GM23338 (cell line): Measurements from ENCODE around the gene PHOSPHO1. TPM values are rescaled to one million over a fixed set of nuclear protein-coding genes. Genes with fewer than 3 reads are reported as not detected.

ENCODE experiments used
- ATAC-seq: fragments of 200-7000 bp; cut with Tn5 transposase; 3 replicates; pipeline ENCODE4 v1.9.1; 2020
- DNase-seq: peaks from one replicate; pipeline ENCODE4 v3.0.0-alpha.2; 2015; ENCODE audit warnings: low spot score
- H2AFZ ChIP-seq: fragments of 200-600 bp; sonication (generic); 2 replicates; pipeline ENCODE4 v1.8.0; 2016; ENCODE audit warnings: antibody characterized with exemption, mild to moderate bottlenecking, moderate library complexity
- H3F3A ChIP-seq: fragments of 200-600 bp; sonication (generic); replicated peaks from 2 replicates; pipeline ENCODE4 v1.8.0; 2017; ENCODE audit warnings: antibody characterized with exemption, mixed run types, low read depth
- H3K27ac ChIP-seq: fragments of 200-600 bp; sonication (generic); 2 replicates; pipeline ENCODE4 v1.6.1; 2016; ENCODE audit warnings: low read depth
- H3K27me3 ChIP-seq: fragments of 200-600 bp; sonication (generic); 2 replicates; pipeline ENCODE4 v1.8.0; 2016; ENCODE audit warnings: mild to moderate bottlenecking, mixed run types, moderate library complexity; ENCODE audit not compliant: insufficient read depth
- H3K36me3 ChIP-seq: fragments of 200-600 bp; sonication (generic); 2 replicates; pipeline ENCODE4 v1.8.0; 2016; ENCODE audit warnings: mild to moderate bottlenecking; ENCODE audit not compliant: insufficient read depth
- H3K4me1 ChIP-seq: fragments of 200-600 bp; sonication (generic); 2 replicates; pipeline ENCODE4 v1.8.0; 2016; ENCODE audit warnings: mild to moderate bottlenecking, moderate library complexity; ENCODE audit not compliant: insufficient read depth
- H3K4me2 ChIP-seq: fragments of 200-600 bp; sonication (generic); 2 replicates; pipeline ENCODE4 v1.7.1; 2017; ENCODE audit warnings: mixed run types
- H3K4me3 ChIP-seq: fragments of 200-600 bp; sonication (generic); 2 replicates; pipeline ENCODE4 v1.6.1; 2016; ENCODE audit warnings: mixed run types
- H3K79me2 ChIP-seq: fragments of 200-600 bp; sonication (generic); replicated peaks from 2 replicates; pipeline ENCODE4 v1.8.0; 2017; ENCODE audit warnings: mild to moderate bottlenecking; ENCODE audit not compliant: insufficient read depth
- H3K9me2 ChIP-seq: fragments of 200-600 bp; sonication (generic); 2 replicates; pipeline ENCODE4 v1.8.0; 2017; ENCODE audit not compliant: insufficient read depth
- H4K20me1 ChIP-seq: fragments of 200-600 bp; sonication (generic); replicated peaks from 2 replicates; pipeline ENCODE4 v1.8.0; 2017; ENCODE audit warnings: mild to moderate bottlenecking; ENCODE audit not compliant: insufficient read depth
- H3K27ac Mint-ChIP-seq: 2 replicates; pipeline ENCODE4 v1.8.0; 2020; ENCODE audit warnings: inconsistent platforms, mild to moderate bottlenecking, moderate library complexity, mixed read lengths
- H3K27me3 Mint-ChIP-seq: 3 replicates; pipeline ENCODE4 v1.8.0; 2022; ENCODE audit warnings: low read depth, mild to moderate bottlenecking, moderate library complexity, mixed read lengths, inconsistent platforms; ENCODE audit not compliant: insufficient read depth, poor library complexity
- H3K36me3 Mint-ChIP-seq: 3 replicates; pipeline ENCODE4 v1.8.0; 2021; ENCODE audit warnings: low read depth, mild to moderate bottlenecking, inconsistent platforms, moderate library complexity, mixed read lengths
- H3K4me1 Mint-ChIP-seq: 3 replicates; pipeline ENCODE4 v1.8.0; 2020; ENCODE audit warnings: mild to moderate bottlenecking, inconsistent platforms, mixed read lengths
- H3K4me3 Mint-ChIP-seq: 3 replicates; pipeline ENCODE4 v1.8.0; 2021; ENCODE audit warnings: moderate library complexity, mild to moderate bottlenecking, inconsistent platforms, mixed read lengths
- H3K9me3 Mint-ChIP-seq: 3 replicates; pipeline ENCODE4 v1.8.0; 2020; ENCODE audit warnings: moderate library complexity, mild to moderate bottlenecking, inconsistent platforms, mixed read lengths
- CREB1 ChIP-seq: fragments of 250-450 bp; sonication (Bioruptor Pico); IDR thresholded peaks from 2 replicates; pipeline ENCODE4 v1.5.0; 2020; ENCODE audit warnings: low read depth, mild to moderate bottlenecking, moderate library complexity
- EZH2 ChIP-seq: fragments of 200-600 bp; sonication (generic); IDR thresholded peaks from one replicate; pipeline ENCODE4 v1.8.0; 2017; ENCODE audit warnings: antibody characterized with exemption, mild to moderate bottlenecking, low read depth; ENCODE audit not compliant: unreplicated experiment
- EZH2phosphoT487 ChIP-seq: fragments of 200-600 bp; sonication (generic); IDR thresholded peaks from one replicate; pipeline ENCODE4 v1.8.1; 2018; ENCODE audit warnings: antibody characterized with exemption; ENCODE audit not compliant: unreplicated experiment
- NANOG ChIP-seq: IDR thresholded peaks from 2 replicates; pipeline ENCODE4 v1.6.1; 2016; ENCODE audit warnings: antibody characterized with exemption, borderline replicate concordance
- POLR2AphosphoS5 ChIP-seq: IDR thresholded peaks from 2 replicates; pipeline ENCODE4 v1.6.1; 2016; ENCODE audit warnings: antibody characterized with exemption, low read depth
- REST ChIP-seq: IDR thresholded peaks from one replicate; pipeline ENCODE4 v1.6.1; 2018; ENCODE audit warnings: antibody characterized with exemption; ENCODE audit not compliant: unreplicated experiment
- STAT1 ChIP-seq: IDR thresholded peaks from one replicate; pipeline ENCODE4 v1.6.1; 2016; ENCODE audit warnings: antibody characterized with exemption; ENCODE audit not compliant: unreplicated experiment
- ZNF114 ChIP-seq: fragments of 250-450 bp; sonication (Bioruptor Pico); IDR thresholded peaks from 2 replicates; pipeline ENCODE4 v1.5.0; 2020; ENCODE audit warnings: mild to moderate bottlenecking, moderate library complexity
- ZNF331 ChIP-seq: fragments of 250-450 bp; sonication (Bioruptor Pico); IDR thresholded peaks from 2 replicates; pipeline ENCODE4 v1.5.0; 2020; ENCODE audit warnings: low read depth, mild to moderate bottlenecking, moderate library complexity
- polyA plus RNA-seq: library from polyadenylated mRNA; unstranded; fragments of >200 nt; fragmentation: Nextera tagmentation; extraction: Ambion mirVana; gene quantifications from 2 replicates; pipeline ENCODE4 v1.2.1, GENCODE V29; 2016
- total RNA-seq: library from RNA; depleted of rRNA; stranded (reverse); fragments of >200 nt; shearing (Covaris generic); gene quantifications from 2 replicates; pipeline ENCODE4 v1.2.3, GENCODE V29; 2014
- TF ChIP-seq, protein P1 (sequence below): IDR thresholded peaks from 2 replicates; pipeline ENCODE4 v1.6.1; 2016; ENCODE audit warnings: antibody characterized with exemption
- TF ChIP-seq, protein P2 (sequence below), 2 experiments: fragments of 200-600 bp in 1 of 2; sonication (generic) in 1 of 2; conservative IDR thresholded peaks; 2 replicates each; pipeline versions ENCODE4 v1.5.1 to v1.6.1; 2016 to 2017; ENCODE audit warnings: antibody characterized with exemption in 2 of 2, low read depth in 2 of 2, mild to moderate bottlenecking in 2 of 2, moderate library complexity in 1 of 2

PHOSPHO1 gene
- total and polyA plus RNA-seq, 2 experiments from 2014 or later: 0.71 to 2.2 TPM

DNA sequence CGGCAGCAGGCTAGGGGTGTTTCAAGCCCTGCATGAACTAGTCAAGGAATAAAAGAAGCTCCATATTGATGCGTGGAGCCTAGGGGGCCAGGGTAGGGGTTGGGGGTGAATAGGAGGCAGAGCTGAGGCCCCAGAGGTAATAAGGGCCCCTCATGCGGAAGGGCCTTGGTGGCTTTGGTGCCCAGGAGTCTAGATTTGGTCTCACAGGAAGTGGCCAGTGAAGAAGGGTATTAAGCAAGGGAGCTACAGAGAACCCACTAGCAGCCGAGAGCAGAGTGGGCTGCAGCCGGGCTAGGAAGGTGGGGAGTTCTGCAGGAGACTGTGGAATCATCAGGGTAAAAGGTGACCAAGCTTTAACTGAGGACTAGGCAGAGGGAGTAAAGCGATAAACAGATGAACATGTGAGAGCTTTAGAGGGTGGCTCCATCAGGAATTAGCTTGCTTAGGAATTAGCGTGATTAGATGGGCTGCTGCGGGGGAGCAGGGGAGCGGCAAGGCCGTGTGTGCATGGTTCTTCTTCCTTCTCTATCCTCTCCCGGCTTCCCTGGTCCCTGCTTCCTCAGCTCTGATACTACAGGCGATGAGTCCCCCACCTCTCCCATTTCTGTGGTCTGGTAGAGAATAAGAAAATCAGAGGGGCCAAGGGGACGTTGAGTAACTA is 30.0 kb downstream of the PHOSPHO1 start:
- Mint-ChIP-seq H3K4me1 (no peaks in the 10 kb centered on the region), H3K4me3 (no peak overlapping the region; the same call in 2 of the 3 replicates), H3K36me3 (no peaks in the 10 kb centered on the region), H3K9me3 (no peaks in the 10 kb centered on the region), H3K27ac (no peak overlapping the region), H3K27me3 (peaks cover 11% of the 10 kb centered on the region)
- no peaks in the 10 kb centered on the region for H3K27me3 ChIP-seq
- 0 out of 2 replicates have a peak, but pooled peaks cover 4% of the 10 kb centered on the region for H3K9me2 ChIP-seq
- H4K20me1 ChIP-seq: no peaks in the 10 kb centered on the region
- DNase-seq (no peak), ATAC-seq (no peak)
- no peaks in the 10 kb centered on the region for H3K79me2 ChIP-seq
- H3K36me3 ChIP-seq: no peaks in the 10 kb centered on the region
- TF ChIP-seq POLR2AphosphoS5: no peak
- no peak for TF ChIP-seq EZH2
- no peak for TF ChIP-seq ZNF331 (CRISPR knock-in tag)
- no peak for TF ChIP-seq NANOG
- TF ChIP-seq, protein P1, sequence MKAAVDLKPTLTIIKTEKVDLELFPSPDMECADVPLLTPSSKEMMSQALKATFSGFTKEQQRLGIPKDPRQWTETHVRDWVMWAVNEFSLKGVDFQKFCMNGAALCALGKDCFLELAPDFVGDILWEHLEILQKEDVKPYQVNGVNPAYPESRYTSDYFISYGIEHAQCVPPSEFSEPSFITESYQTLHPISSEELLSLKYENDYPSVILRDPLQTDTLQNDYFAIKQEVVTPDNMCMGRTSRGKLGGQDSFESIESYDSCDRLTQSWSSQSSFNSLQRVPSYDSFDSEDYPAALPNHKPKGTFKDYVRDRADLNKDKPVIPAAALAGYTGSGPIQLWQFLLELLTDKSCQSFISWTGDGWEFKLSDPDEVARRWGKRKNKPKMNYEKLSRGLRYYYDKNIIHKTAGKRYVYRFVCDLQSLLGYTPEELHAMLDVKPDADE: no peak
- H3K27ac ChIP-seq: no peak overlapping the region
- no peaks in the 10 kb centered on the region for H3F3A ChIP-seq
- no peaks in the 10 kb centered on the region for H3K4me1 ChIP-seq
- no peak overlapping the region for H3K4me2 ChIP-seq
- H2AFZ ChIP-seq: 0 out of 2 replicates have a peak overlapping the region, but pooled peaks have one; percentile 28
- H3K4me3 ChIP-seq: no peak overlapping the region

DNA sequence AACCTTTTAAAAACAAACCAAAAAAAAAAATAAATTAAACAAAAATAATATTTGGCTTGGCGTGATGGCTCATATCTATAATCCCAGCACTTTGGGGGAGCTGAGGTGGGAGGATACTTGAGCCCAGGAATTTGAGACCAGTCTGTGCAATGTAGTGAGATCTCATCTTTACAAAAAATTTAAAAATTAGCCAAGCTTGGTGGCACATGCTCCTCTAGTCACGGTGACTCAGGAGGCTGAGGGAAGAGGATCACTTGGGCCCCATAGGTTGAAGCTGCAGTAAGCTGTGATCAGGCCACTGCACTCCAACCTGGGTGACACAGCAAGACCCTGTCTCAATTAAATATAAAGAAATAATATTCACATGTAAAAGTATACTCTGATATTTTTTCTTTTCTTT is 32.4 kb downstream of the PHOSPHO1 start:
- Histone ChIP-seq H3K9me2 (0 out of 2 replicates have a peak, but pooled peaks cover 4% of the 10 kb centered on the region), H3K27me3 (no peaks in the 10 kb centered on the region), H4K20me1 (no peaks in the 10 kb centered on the region), H3F3A (no peaks in the 10 kb centered on the region), H3K4me1 (peaks cover 7% of the 10 kb centered on the region; the same call in 1 of the 2 replicates), H3K36me3 (no peaks in the 10 kb centered on the region), H2AFZ (no peak overlapping the region), H3K79me2 (no peaks in the 10 kb centered on the region), H3K4me3 (no peak overlapping the region), H3K27ac (no peak overlapping the region), H3K4me2 (no peak overlapping the region)
- peaks cover 7% of the 10 kb centered on the region; the same call in 2 of the 3 replicates for H3K4me1 Mint-ChIP-seq
- H3K27ac Mint-ChIP-seq: no peak overlapping the region
- no peaks in the 10 kb centered on the region for H3K36me3 Mint-ChIP-seq
- H3K4me3 Mint-ChIP-seq: no peak overlapping the region
- DNase-seq: no peak
- no peaks in the 10 kb centered on the region for H3K9me3 Mint-ChIP-seq
- ATAC-seq: no peak
- H3K27me3 Mint-ChIP-seq: peaks cover 19% of the 10 kb centered on the region
- TF ChIP-seq REST: no peak
- TF ChIP-seq, protein P1: no peak
- no peak for TF ChIP-seq EZH2phosphoT487
- TF ChIP-seq ZNF114 (CRISPR knock-in tag): no peak
- TF ChIP-seq ZNF331 (CRISPR knock-in tag): no peak
- TF ChIP-seq NANOG: no peak
- no peak for TF ChIP-seq STAT1
- no peak for TF ChIP-seq EZH2
- TF ChIP-seq CREB1 (CRISPR knock-in tag): no peak
- TF ChIP-seq, protein P2, sequence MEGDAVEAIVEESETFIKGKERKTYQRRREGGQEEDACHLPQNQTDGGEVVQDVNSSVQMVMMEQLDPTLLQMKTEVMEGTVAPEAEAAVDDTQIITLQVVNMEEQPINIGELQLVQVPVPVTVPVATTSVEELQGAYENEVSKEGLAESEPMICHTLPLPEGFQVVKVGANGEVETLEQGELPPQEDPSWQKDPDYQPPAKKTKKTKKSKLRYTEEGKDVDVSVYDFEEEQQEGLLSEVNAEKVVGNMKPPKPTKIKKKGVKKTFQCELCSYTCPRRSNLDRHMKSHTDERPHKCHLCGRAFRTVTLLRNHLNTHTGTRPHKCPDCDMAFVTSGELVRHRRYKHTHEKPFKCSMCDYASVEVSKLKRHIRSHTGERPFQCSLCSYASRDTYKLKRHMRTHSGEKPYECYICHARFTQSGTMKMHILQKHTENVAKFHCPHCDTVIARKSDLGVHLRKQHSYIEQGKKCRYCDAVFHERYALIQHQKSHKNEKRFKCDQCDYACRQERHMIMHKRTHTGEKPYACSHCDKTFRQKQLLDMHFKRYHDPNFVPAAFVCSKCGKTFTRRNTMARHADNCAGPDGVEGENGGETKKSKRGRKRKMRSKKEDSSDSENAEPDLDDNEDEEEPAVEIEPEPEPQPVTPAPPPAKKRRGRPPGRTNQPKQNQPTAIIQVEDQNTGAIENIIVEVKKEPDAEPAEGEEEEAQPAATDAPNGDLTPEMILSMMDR (conservative IDR thresholded peaks at IDR 0.05; ENCODE audit: low read depth in 2 of 2): no peak
- TF ChIP-seq POLR2AphosphoS5: no peak
